Measurements from ENCODE around the gene PTMS.

Gene PTMS

GRCh38 chr12:6771509-6772330 lies 5.6 kb downstream of the PTMS start:
- intact Hi-C loops (cut with micrococcal nuclease), result no loop called here
- peak overlapping the region; percentile 88 for H3K27ac Mint-ChIP-seq
- H3K4me1 Mint-ChIP-seq (ENCODE audit: low read depth), result peaks cover 80% of the 10 kb centered on the region
- peaks cover 34% of the 10 kb centered on the region for H3K36me3 Mint-ChIP-seq (ENCODE audit: low read depth)
- H3K27me3 Mint-ChIP-seq, result peaks cover 81% of the 10 kb centered on the region
- peak overlapping the region; percentile 33 for H3K4me3 Mint-ChIP-seq
- H3K9me3 Mint-ChIP-seq, result no peaks in the 10 kb centered on the region

DNA sequence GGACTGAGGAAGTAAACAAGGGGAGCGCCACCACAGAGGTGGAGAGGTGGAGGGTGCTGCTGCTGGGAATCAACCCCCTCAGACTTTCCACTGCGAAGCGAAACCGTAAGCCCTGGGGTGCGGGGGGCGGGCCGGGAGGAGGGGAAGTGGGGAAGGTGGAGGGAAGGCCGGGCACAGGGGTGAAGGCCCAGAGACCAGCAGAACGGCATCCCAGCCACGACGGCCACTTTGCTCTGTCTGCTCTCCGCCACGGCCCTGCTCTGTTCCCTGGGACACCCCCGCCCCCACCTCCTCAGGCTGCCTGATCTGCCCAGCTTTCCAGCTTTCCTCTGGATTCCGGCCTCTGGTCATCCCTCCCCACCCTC lies 6.2 kb downstream of the PTMS start, which contains the start of gene LAG3:
Gene LAG3, plus strand, starts transcription at position 190 of the 365 bp plus-strand sequence. CDS start 333 bp downstream, outside the sequence.
- peaks cover 28% of the 10 kb centered on the region for H3K36me3 Mint-ChIP-seq (ENCODE audit: low read depth)
- peak within 1 kb of the TSS; percentile 52 for H3K4me3 Mint-ChIP-seq
- no peaks in the 10 kb centered on the region for H3K9me3 Mint-ChIP-seq
- peaks cover 83% of the 10 kb centered on the region for H3K27me3 Mint-ChIP-seq
- intact Hi-C loops (cut with micrococcal nuclease), result no loop called here
- H3K4me1 Mint-ChIP-seq (ENCODE audit: low read depth), result peaks cover 77% of the 10 kb centered on the region
- H3K27ac Mint-ChIP-seq, result peak within 1 kb of the TSS; percentile 88

DNA sequence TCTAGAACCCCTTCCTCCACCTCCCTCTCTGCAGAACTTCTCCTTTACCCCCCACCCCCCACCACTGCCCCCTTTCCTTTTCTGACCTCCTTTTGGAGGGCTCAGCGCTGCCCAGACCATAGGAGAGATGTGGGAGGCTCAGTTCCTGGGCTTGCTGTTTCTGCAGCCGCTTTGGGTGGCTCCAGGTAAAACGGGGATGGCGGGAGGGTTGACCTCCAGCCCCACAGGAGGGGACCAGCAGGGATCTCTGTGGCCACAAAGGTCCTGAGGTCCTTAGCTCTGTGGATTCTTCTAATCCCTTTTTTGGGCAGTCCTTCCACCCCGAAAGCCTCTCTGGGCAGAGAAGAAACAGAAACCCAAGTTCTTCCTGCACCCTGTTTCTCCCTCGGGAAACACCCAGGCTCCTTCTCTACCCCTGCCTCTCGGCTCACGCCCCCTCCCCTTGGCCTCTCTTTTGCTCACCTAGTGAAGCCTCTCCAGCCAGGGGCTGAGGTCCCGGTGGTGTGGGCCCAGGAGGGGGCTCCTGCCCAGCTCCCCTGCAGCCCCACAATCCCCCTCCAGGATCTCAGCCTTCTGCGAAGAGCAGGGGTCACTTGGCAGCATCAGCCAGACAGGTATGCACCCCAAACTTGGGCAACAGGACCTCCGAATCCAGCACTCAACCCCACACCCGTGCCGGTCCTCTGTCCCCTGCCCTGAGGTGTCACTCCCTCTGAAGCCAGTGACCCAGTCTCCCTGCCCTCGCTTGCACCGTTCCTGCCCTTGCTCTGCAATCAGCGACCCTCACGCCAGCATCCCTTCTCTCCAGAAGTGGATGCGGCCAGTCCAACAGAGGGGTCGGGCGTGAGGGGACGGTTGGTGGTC lies 6.8 kb downstream of the PTMS start:
- Mint-ChIP-seq H3K4me3 (peak overlapping the region; percentile 52), H3K9me3 (no peaks in the 10 kb centered on the region), H3K27me3 (peaks cover 83% of the 10 kb centered on the region), H3K4me1 (ENCODE audit: low read depth) (peaks cover 72% of the 10 kb centered on the region), H3K27ac (peak overlapping the region; percentile 88), H3K36me3 (ENCODE audit: low read depth) (peaks cover 22% of the 10 kb centered on the region)
- intact Hi-C loops (cut with micrococcal nuclease), result no loop called here

GRCh38 chr12:6773590-6774351 lies 7.6 kb downstream of the PTMS start:
- Mint-ChIP-seq H3K9me3 (no peaks in the 10 kb centered on the region), H3K27ac (no peak overlapping the region), H3K27me3 (peaks cover 83% of the 10 kb centered on the region), H3K4me1 (ENCODE audit: low read depth) (peaks cover 72% of the 10 kb centered on the region), H3K36me3 (ENCODE audit: low read depth) (peaks cover 22% of the 10 kb centered on the region), H3K4me3 (peak overlapping the region; percentile 30)
- intact Hi-C loops (cut with micrococcal nuclease), result no loop called here

DNA sequence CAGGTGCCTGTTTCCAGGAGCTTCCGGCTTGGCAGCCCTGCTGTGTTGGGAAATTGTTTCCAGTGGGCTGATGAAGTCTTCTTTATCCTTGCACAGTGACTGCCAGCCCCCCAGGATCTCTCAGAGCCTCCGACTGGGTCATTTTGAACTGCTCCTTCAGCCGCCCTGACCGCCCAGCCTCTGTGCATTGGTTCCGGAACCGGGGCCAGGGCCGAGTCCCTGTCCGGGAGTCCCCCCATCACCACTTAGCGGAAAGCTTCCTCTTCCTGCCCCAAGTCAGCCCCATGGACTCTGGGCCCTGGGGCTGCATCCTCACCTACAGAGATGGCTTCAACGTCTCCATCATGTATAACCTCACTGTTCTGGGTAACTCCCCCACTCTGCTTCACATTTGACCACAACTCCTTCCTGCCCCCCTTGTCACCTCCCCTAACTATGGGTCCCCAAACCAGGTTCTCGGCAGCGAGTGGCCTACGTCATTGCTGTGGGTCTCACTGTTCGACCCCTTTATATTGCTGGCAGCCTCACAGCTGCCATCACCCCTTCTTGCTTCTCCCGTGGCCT lies 8.4 kb downstream of the PTMS start:
- Mint-ChIP-seq H3K27ac (no peak overlapping the region), H3K4me3 (no peak overlapping the region), H3K36me3 (ENCODE audit: low read depth) (peaks cover 16% of the 10 kb centered on the region), H3K9me3 (no peaks in the 10 kb centered on the region), H3K4me1 (ENCODE audit: low read depth) (peaks cover 72% of the 10 kb centered on the region), H3K27me3 (peaks cover 78% of the 10 kb centered on the region)
- intact Hi-C loops (cut with micrococcal nuclease), result loop anchor here (5.0 kb wide), 1 partner anchor 157 kb away; no protein-coding TSS in a partner anchor

GRCh38 chr12:6775185-6776174 lies 9.3 kb downstream of the PTMS start:
- H3K9me3 Mint-ChIP-seq, result no peaks in the 10 kb centered on the region
- peaks cover 68% of the 10 kb centered on the region for H3K4me1 Mint-ChIP-seq (ENCODE audit: low read depth)
- peaks cover 7% of the 10 kb centered on the region for H3K36me3 Mint-ChIP-seq (ENCODE audit: low read depth)
- intact Hi-C loops (cut with micrococcal nuclease), result loop anchor here (5.0 kb wide), 1 partner anchor 158 kb away; no protein-coding TSS in a partner anchor
- no peak overlapping the region for H3K27ac Mint-ChIP-seq
- H3K27me3 Mint-ChIP-seq, result peaks cover 70% of the 10 kb centered on the region
- H3K4me3 Mint-ChIP-seq, result no peak overlapping the region

- intact Hi-C loops (cut with micrococcal nuclease), result loop anchor here (5.0 kb wide), 1 partner anchor 160 kb away; no protein-coding TSS in a partner anchor
- Mint-ChIP-seq H3K9me3 (no peaks in the 10 kb centered on the region), H3K4me1 (ENCODE audit: low read depth) (peaks cover 54% of the 10 kb centered on the region), H3K36me3 (ENCODE audit: low read depth) (no peaks in the 10 kb centered on the region), H3K27me3 (peaks cover 64% of the 10 kb centered on the region), H3K4me3 (no peak overlapping the region), H3K27ac (no peak overlapping the region)
Measured at GRCh38 chr12:6777386-6777785, 11.2 kb downstream of the PTMS start.

DNA sequence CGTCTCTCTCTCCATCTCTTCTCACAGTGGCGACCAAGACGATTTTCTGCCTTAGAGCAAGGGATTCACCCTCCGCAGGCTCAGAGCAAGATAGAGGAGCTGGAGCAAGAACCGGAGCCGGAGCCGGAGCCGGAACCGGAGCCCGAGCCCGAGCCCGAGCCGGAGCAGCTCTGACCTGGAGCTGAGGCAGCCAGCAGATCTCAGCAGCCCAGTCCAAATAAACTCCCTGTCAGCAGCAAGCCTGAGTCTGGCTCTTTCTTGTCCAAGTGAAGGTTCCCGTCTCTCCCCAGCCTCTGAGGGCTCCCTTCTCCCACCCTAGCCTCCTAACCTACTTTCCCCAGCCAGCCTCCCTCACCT lies 12.0 kb downstream of the PTMS start:
- Mint-ChIP-seq H3K4me1 (ENCODE audit: low read depth) (peaks cover 47% of the 10 kb centered on the region), H3K36me3 (ENCODE audit: low read depth) (no peaks in the 10 kb centered on the region)
- intact Hi-C loops (cut with micrococcal nuclease), result loop anchor here (5.0 kb wide), 1 partner anchor 161 kb away; no protein-coding TSS in a partner anchor

DNA sequence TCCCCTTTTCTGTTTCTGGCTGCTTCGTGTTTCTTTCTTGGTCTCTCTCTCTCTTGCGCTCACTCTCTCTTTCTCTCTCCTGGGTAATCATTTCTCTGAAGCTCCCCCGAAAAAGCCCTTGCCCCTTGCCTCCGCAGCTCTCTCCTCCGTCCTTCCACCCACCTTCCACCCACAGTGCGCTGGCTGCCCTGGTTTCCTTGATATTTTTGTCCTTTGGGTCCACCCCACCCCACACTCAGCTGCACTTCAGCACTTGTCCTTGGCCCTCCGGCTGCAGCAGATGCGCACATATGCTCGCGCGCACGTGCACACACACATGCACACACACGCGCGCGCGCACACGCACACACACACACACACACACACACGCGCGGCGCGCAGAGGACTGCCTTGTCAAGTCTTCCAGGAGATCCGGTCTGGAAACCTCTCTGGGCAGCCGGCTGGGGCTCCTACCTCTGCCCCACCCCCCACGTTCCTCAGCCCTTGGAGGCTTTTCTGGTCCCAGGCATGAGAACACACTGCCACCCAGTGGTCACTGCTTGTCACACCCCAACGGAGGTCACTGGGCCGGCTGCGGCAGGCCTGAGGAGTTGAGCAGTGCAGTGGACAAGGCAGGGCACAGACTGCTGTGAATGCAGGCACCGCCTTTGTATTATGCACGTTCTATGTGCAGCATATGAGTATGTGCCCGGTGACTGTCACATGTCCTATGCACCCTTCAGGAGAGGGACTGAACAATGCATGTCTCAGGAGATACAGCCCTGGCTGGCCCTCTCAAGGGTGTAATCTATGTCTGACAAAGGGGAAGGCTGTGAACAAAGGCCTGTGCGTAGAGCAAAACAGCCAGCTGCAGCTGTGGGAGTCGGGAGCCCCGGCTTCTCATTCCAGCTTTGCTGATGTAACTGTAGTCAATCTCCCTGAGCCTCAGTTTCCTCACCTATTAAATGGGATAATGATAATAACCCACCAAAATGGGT lies 12.7 kb downstream of the PTMS start:
- Mint-ChIP-seq H3K36me3 (ENCODE audit: low read depth) (no peaks in the 10 kb centered on the region), H3K27ac (peak overlapping the region; percentile 74), H3K4me3 (peak overlapping the region; percentile 78), H3K9me3 (no peaks in the 10 kb centered on the region), H3K27me3 (peaks cover 49% of the 10 kb centered on the region), H3K4me1 (ENCODE audit: low read depth) (peaks cover 47% of the 10 kb centered on the region)
- intact Hi-C loops (cut with micrococcal nuclease), result loop anchor here (1.0 to 5.0 kb wide), 3 partner anchors 26 to 162 kb away; partner anchors contain the start of gene MLF2

More for the DNA sequence above, 12.0 kb downstream of the PTMS start:
- H3K27me3 Mint-ChIP-seq, result peaks cover 56% of the 10 kb centered on the region
- H3K4me3 Mint-ChIP-seq, result peak overlapping the region; percentile 78
- peak overlapping the region; percentile 74 for H3K27ac Mint-ChIP-seq
- H3K9me3 Mint-ChIP-seq, result no peaks in the 10 kb centered on the region

DNA sequence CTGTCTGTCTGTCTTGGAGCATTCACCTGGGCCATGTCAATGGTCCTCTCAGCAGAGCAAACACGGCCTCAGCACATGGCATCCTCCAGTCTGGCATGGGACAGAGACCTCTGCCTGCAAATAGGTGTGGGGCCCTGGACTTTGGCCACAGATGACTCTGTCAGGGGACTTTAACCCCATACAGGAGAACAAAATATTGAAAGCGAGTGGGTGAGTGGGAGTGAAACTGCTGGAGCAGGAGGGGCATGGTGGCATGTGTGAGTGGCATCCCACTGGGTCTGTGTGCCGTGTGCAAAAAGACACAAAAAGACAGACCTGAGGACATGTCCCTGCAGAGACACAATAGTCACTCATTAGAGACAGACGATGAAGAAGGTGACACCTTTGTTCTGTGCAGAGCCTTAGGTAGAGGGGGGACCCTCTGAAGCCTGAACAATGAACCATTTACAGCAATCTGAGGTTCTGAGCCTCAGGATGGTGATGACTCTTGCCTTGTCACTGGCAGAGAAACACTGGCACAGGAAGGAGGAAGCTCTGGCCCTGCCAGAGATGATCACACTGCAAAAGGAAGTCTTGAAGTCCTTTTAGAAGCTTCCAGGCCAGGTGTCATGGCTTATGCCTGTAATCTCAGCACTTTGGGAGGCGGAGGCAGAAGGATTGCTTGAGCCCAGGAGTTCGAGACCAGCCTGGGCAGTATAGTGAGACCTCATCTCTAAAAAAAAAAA lies 13.7 kb downstream of the PTMS start:
- H3K36me3 Mint-ChIP-seq (ENCODE audit: low read depth), result no peaks in the 10 kb centered on the region
- H3K4me3 Mint-ChIP-seq, result no peak overlapping the region
- no peaks in the 10 kb centered on the region for H3K9me3 Mint-ChIP-seq
- intact Hi-C loops (cut with micrococcal nuclease), result loop anchor here (1.0 to 5.0 kb wide), 3 partner anchors 27 to 163 kb away; partner anchors contain the start of gene MLF2
- peaks cover 47% of the 10 kb centered on the region for H3K4me1 Mint-ChIP-seq (ENCODE audit: low read depth)
- H3K27me3 Mint-ChIP-seq, result peaks cover 39% of the 10 kb centered on the region
- peak overlapping the region; percentile 74 for H3K27ac Mint-ChIP-seq

DNA sequence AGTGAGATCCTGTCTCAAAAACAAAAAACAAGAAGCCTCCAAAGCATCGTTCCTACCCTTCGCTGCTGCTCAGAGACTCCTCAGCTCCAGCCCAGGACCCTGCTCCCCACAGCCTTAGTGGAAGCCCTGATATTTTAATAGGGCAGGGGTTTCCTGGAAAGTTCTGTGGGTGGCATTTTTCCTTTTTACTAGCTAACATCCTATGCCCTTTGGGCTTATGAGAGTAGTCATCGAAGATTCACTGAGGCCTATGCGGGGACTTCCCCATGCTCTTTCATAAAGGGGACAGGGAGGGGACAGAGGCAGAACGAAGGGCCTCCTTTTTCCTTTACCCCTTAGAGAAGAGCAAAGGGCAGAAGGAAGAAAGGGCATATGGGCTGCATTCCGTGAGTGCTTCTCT lies 14.4 kb downstream of the PTMS start:
- Mint-ChIP-seq H3K9me3 (no peaks in the 10 kb centered on the region), H3K27me3 (peaks cover 32% of the 10 kb centered on the region), H3K4me3 (no peak overlapping the region), H3K4me1 (ENCODE audit: low read depth) (peaks cover 53% of the 10 kb centered on the region), H3K27ac (peak overlapping the region; percentile 44), H3K36me3 (ENCODE audit: low read depth) (no peaks in the 10 kb centered on the region)
- intact Hi-C loops (cut with micrococcal nuclease), result no loop called here

Data from dendritic cell treated with granulocyte-macrophage colony-stimulating factor and Interleukin-4, amounts not matched to agents 40 ng/mL and 50 ng/mL, for 4 days (primary cell).